ENCODE results near the gene SPSB2. TPM values are rescaled to one million over a fixed set of nuclear protein-coding genes. Genes with fewer than 3 reads are reported as not detected.
A peak's percentile ranks its signal among the peaks of the same experiment; 100 is the strongest.

The SPSB2 gene
- total and polyA plus RNA-seq, 3 donors from 2014 or later, result 11.6 to 22.0 (median 21.3) TPM

- Histone ChIP-seq H3K27ac (no peak overlapping the region), H3K36me3 (ENCODE audit: low read depth, missing control alignments) (no peaks in the 10 kb centered on the region), H3K4me3 (peak overlapping the region; percentile 63 to 76), H3K27me3 (no peaks in the 10 kb centered on the region), H3K9me3 (no peaks in the 10 kb centered on the region), H3K4me1 (peaks cover 13% of the 10 kb centered on the region)
- intact Hi-C loops (cut with DNase I; ENCODE audit: low total_unique reads), result no loop called here
- WGBS, 2 donors, result 51 to 64% methylated on average over 5 of the region's 5 CpGs
- TF ChIP-seq POLR2A (IDR thresholded peaks at IDR 0.05) (no peak), CTCF (IDR thresholded peaks at IDR 0.05) (no peak)
- no peak for DNase-seq
Measured at GRCh38 chr12:6905414-6906040, 32.4 kb upstream of the SPSB2 start.

GRCh38 chr12:6904280-6905276 lies 31.5 kb upstream of the SPSB2 start, which contains the start of gene LRRC23:
LRRC23 (plus strand) TSS chr12:6904822; CDS start chr12:6905634, 812 bp downstream.
- TF ChIP-seq POLR2A (IDR thresholded peaks at IDR 0.05) (no peak), CTCF (IDR thresholded peaks at IDR 0.05) (no peak)
- no peaks in the 10 kb centered on the region for H3K36me3 ChIP-seq (ENCODE audit: low read depth, missing control alignments)
- intact Hi-C loops (cut with DNase I; ENCODE audit: low total_unique reads), result no loop called here
- peak within 1 kb of the TSS; percentile 9 to 81 for H3K27ac ChIP-seq
- no peaks in the 10 kb centered on the region for H3K27me3 ChIP-seq
- H3K4me1 ChIP-seq, result peaks cover 13% of the 10 kb centered on the region
- DNase-seq, result peak; percentile 99
- H3K9me3 ChIP-seq, result no peaks in the 10 kb centered on the region
- WGBS, 2 donors, result 4% methylated on average over 31 to 34 of the region's 34 CpGs
- H3K4me3 ChIP-seq, result peak within 1 kb of the TSS; percentile 63 to 76

- WGBS, 2 donors, result 74 to 75% methylated on average over 1 of the region's 1 CpG
- Histone ChIP-seq H3K27me3 (no peaks in the 10 kb centered on the region), H3K4me1 (peaks cover 13% of the 10 kb centered on the region), H3K27ac (no peak overlapping the region), H3K9me3 (no peaks in the 10 kb centered on the region), H3K36me3 (ENCODE audit: low read depth, missing control alignments) (no peaks in the 10 kb centered on the region), H3K4me3 (no peak overlapping the region)
- intact Hi-C loops (cut with DNase I; ENCODE audit: low total_unique reads), result no loop called here
- DNase-seq, result no peak
- TF ChIP-seq POLR2A (IDR thresholded peaks at IDR 0.05), result no peak
- TF ChIP-seq CTCF (IDR thresholded peaks at IDR 0.05), result no peak
Measured at GRCh38 chr12:6903722-6904121, 30.6 kb upstream of the SPSB2 start.

GRCh38 chr12:6902448-6902847 lies 29.3 kb upstream of the SPSB2 start:
- 81 to 84% methylated on average over 4 of the region's 4 CpGs for whole genome bisulfite sequencing, 2 donors
- no peak for DNase-seq
- Histone ChIP-seq H3K36me3 (ENCODE audit: low read depth, missing control alignments) (no peaks in the 10 kb centered on the region), H3K27me3 (no peaks in the 10 kb centered on the region), H3K27ac (no peak overlapping the region), H3K9me3 (no peaks in the 10 kb centered on the region), H3K4me1 (peaks cover 13% of the 10 kb centered on the region), H3K4me3 (no peak overlapping the region)
- no peak for TF ChIP-seq POLR2A (IDR thresholded peaks at IDR 0.05)
- TF ChIP-seq CTCF (IDR thresholded peaks at IDR 0.05), result no peak
- intact Hi-C loops (cut with DNase I; ENCODE audit: low total_unique reads), result no loop called here
